Measurements from ENCODE around the gene RRM2. TPM values are rescaled to one million over a fixed set of nuclear protein-coding genes. Genes with fewer than 3 reads are reported as not detected.

Gene RRM2
- total RNA-seq, 1 donor from 2014 or later, result 11.9 TPM

GRCh38 chr2:10173258-10174005, 50.9 kb downstream of the RRM2 start:
- Mint-ChIP-seq H3K27ac (ENCODE audit: unreplicated experiment) (no peak overlapping the region), H3K4me1 (ENCODE audit: low read depth, unreplicated experiment) (peaks cover 7% of the 10 kb centered on the region), H3K4me3 (ENCODE audit: unreplicated experiment) (no peak overlapping the region), H3K36me3 (ENCODE audit: low read depth, unreplicated experiment) (no peaks in the 10 kb centered on the region), H3K27me3 (ENCODE audit: low read depth, unreplicated experiment) (peaks cover 23% of the 10 kb centered on the region), H3K9me3 (ENCODE audit: unreplicated experiment) (no peaks in the 10 kb centered on the region)
- Histone ChIP-seq H3K4me3 (ENCODE audit: insufficient read depth, low read depth, low read length) (no peak overlapping the region), H3K79me2 (ENCODE audit: insufficient read depth, low read length) (no peaks in the 10 kb centered on the region), H3K9ac (ENCODE audit: low read length) (no peak overlapping the region), H3K27me3 (ENCODE audit: insufficient read depth, low read length) (no peaks in the 10 kb centered on the region), H3K4me1 (ENCODE audit: insufficient read depth, low read length) (peaks cover 22% of the 10 kb centered on the region), H4K20me1 (ENCODE audit: insufficient read depth, low read length) (no peaks in the 10 kb centered on the region), H2AFZ (ENCODE audit: low read depth, low read length) (no peak overlapping the region), H3K27ac (ENCODE audit: low read depth, low read length) (no peak overlapping the region), H3K36me3 (ENCODE audit: insufficient read depth, low read length) (no peaks in the 10 kb centered on the region), H3K9me3 (ENCODE audit: insufficient read depth, low read depth, low read length) (no peaks in the 10 kb centered on the region), H3K4me2 (ENCODE audit: low read length) (no peak overlapping the region)
- TF ChIP-seq EZH2 (IDR thresholded peaks at IDR 0.05; ENCODE audit: insufficient read depth, low read length) (no peak), CTCF (IDR thresholded peaks at IDR 0.05; ENCODE audit: insufficient read depth, low read depth, low read length) (no peak)
- FAIRE-seq (no peak), DNase-seq (ENCODE audit: low read depth) (no peak)

GRCh38 chr2:10174173-10174572, 51.6 kb downstream of the RRM2 start:
- no peak overlapping the region for H3K27ac Mint-ChIP-seq (ENCODE audit: unreplicated experiment)
- no peak for FAIRE-seq
- no peak overlapping the region for H2AFZ ChIP-seq (ENCODE audit: low read depth, low read length)

More at GRCh38 chr2:10174173-10174572, 51.6 kb downstream of the RRM2 start:
- TF ChIP-seq CTCF (IDR thresholded peaks at IDR 0.05; ENCODE audit: insufficient read depth, low read depth, low read length) (no peak), EZH2 (IDR thresholded peaks at IDR 0.05; ENCODE audit: insufficient read depth, low read length) (no peak)
- Histone ChIP-seq H4K20me1 (ENCODE audit: insufficient read depth, low read length) (no peaks in the 10 kb centered on the region), H3K4me2 (ENCODE audit: low read length) (no peak overlapping the region), H3K36me3 (ENCODE audit: insufficient read depth, low read length) (no peaks in the 10 kb centered on the region), H3K9me3 (ENCODE audit: insufficient read depth, low read depth, low read length) (no peaks in the 10 kb centered on the region), H3K4me3 (ENCODE audit: insufficient read depth, low read depth, low read length) (no peak overlapping the region), H3K79me2 (ENCODE audit: insufficient read depth, low read length) (no peaks in the 10 kb centered on the region), H3K4me1 (ENCODE audit: insufficient read depth, low read length) (peaks cover 20% of the 10 kb centered on the region), H3K27ac (ENCODE audit: low read depth, low read length) (no peak overlapping the region), H3K27me3 (ENCODE audit: insufficient read depth, low read length) (no peaks in the 10 kb centered on the region), H3K9ac (ENCODE audit: low read length) (no peak overlapping the region)
- Mint-ChIP-seq H3K36me3 (ENCODE audit: low read depth, unreplicated experiment) (no peaks in the 10 kb centered on the region), H3K27me3 (ENCODE audit: low read depth, unreplicated experiment) (peaks cover 20% of the 10 kb centered on the region), H3K4me1 (ENCODE audit: low read depth, unreplicated experiment) (peaks cover 5% of the 10 kb centered on the region), H3K4me3 (ENCODE audit: unreplicated experiment) (no peak overlapping the region), H3K9me3 (ENCODE audit: unreplicated experiment) (no peaks in the 10 kb centered on the region)
- no peak for DNase-seq (ENCODE audit: low read depth)

Data from astrocyte (in vitro differentiated cells and primary cell).